GM19455 (cell line): ENCODE data around the gene PKMYT1.

Experiments used
- ATAC-seq: cut with Tn5 transposase; IDR thresholded peaks from one replicate; pipeline ENCODE4 v1.9.1; 2021; ENCODE audit not compliant: unreplicated experiment

PKMYT1 gene

DNA sequence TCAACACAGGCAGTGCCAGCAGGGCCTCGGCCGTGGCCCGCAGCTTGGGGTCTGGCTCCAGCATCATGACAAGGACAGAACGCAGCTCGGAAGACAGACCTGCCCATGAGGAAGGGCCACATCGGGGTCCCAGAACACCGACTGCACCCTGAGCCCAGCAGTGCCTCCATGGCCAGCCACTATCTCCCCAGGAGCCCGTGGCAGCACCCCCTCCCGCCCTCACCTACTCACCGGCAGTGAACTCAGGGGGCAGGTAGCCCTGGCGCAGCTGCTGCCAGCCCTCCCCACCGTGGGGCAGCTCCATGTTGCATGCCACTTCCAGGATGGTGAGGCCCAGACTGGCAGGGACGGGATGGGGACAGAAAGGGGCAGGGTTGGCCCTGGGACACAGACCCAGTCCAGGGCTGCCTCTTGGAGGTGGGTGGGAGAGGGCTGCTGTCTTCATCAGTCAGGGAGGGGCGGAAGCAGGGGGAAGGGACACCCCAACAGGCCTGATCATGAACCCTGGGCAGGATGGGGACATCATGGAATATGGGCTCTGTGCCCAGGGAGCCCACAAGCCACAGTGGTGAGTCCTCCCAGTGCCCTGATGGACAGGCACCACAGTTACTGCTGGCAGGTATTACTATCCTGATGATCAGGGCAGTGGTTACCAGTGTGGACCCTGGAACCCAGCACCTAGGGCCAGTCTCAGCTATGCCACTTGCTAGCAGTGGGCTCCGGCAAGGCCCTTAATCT lies 5.8 kb downstream of the PKMYT1 start:
- ATAC-seq, result no peak

DNA sequence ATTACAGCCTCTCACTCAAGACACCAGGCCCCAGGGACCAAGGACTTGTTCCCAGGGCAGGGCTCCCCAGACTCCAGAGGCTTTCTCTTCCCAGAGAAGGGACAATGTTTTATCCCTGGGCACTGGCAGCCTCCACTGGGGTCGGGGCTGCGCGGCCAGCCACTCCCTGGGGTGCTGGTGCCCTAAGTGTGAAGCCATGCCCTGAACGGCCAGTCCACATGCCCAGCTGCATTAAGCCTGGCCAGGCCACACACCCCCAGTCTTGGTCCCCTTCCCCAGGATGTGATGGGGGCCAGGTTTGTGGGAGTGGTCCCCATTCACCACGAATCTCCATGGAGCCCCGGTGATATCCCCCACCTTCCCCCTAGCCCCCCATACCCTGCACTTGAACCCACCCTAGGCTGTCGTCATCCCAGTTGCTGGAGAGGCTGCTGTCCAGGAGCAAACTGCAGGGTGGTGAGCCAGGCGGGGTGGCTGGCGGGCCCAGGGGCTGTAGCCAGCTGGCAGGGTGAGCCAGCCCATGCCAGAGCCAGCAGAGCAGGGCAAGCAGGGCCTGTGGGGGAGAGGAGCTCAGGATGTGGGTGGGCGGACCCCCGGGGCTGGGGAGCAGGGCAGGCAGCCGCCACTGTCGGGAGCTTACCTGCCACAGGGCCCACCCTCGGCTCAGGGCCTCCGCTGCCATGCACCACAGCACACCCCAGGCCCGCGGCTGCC lies 6.5 kb downstream of the PKMYT1 start:
- no peak for ATAC-seq

GRCh38 chr16:2973093-2973492 lies 7.2 kb downstream of the PKMYT1 start:
- no peak for ATAC-seq

DNA sequence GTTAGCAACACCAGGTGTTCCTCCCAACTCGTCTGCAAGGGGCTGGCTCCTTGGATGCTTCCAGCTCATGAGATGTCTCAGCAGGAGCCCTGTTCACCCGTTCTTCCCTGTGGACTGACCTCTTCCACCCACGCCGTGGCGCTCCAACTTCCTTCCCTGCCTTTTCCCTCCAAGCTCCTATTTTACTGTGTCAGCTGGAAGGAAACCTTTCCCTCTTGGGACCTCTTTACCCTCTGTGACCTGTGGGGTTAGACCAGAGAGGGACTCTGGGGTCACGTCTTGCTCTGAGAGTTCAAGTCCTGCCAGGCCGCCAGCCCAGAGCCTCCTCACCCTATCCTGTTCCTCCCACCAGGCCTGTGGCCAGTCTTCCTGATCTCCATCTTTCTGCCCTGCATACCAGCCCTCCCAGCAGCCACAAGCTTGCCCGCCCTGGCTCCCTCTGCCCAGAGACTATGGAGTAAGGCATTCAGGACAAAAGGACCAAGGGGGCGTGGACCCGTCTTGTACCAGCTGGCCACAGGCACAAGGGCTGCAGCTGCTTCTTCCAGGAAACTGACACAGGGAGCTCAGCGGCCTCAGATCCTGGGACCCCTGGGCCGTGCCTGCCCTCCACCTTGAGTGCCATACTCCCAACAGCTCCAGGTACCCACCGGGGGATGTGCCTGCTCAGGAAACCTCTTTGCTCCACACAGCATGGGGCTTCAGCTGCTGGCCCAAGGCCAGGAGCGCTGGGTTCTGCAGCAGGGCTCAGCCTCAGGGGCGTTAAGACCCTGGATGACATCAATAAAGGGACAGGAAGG lies 8.1 kb downstream of the PKMYT1 start:
- ATAC-seq, result no peak

DNA sequence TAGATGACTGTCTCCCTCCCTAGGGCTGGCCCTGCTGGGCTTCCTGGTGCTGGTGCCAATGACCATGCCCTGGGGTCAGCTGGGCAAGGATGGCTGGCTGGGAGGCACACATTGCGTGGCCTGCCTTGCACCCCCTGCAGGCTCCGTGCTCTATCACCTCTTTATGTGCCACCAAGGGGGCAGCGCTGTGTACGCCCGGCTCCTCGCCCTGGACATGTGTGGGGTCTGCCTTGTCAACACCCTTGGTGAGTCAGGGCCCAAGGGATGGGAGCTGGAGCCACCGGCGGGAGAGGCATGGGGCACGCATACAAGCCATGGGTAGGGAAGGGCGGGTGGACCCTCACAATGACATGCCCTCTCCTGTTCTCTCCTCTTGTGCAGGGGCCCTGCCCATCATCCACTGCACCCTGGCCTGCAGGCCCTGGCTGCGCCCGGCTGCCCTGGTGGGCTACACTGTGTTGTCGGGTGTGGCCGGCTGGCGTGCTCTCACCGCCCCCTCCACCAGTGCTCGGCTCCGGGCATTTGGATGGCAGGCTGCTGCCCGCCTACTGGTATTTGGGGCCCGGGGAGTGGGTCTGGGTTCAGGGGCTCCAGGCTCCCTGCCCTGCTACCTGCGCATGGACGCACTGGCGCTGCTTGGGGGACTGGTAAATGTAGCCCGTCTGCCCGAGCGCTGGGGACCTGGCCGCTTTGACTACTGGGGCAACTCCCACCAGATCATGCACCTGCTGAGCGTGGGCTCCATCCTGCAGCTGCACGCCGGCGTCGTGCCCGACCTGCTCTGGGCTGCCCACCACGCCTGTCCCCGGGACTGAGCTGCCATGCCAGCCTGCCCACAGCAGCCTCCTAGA lies 8.9 kb downstream of the PKMYT1 start:
- no peak for ATAC-seq

DNA sequence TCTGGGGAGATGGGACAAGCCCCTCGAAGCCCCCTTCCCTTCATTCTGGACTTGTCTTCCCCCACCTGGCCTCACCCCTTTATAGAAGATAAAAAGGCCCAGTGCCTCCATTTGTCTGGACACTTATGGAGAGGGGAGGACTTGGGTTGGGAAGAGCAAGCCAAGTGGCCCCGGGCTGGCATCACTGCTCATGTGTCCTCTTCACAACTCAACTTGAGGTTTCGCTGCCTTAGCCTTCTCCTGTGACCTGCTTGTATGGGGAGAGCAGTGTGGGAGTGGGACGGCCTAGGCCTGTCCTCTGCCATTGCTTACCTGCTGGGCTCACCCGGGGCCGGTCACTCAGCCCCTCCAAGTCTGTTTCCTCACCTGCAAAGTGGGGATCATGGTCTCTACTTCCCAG lies 9.7 kb downstream of the PKMYT1 start:
- ATAC-seq, result no peak

GRCh38 chr16:2969545-2970521 lies 10.4 kb downstream of the PKMYT1 start:
- no peak for ATAC-seq

DNA sequence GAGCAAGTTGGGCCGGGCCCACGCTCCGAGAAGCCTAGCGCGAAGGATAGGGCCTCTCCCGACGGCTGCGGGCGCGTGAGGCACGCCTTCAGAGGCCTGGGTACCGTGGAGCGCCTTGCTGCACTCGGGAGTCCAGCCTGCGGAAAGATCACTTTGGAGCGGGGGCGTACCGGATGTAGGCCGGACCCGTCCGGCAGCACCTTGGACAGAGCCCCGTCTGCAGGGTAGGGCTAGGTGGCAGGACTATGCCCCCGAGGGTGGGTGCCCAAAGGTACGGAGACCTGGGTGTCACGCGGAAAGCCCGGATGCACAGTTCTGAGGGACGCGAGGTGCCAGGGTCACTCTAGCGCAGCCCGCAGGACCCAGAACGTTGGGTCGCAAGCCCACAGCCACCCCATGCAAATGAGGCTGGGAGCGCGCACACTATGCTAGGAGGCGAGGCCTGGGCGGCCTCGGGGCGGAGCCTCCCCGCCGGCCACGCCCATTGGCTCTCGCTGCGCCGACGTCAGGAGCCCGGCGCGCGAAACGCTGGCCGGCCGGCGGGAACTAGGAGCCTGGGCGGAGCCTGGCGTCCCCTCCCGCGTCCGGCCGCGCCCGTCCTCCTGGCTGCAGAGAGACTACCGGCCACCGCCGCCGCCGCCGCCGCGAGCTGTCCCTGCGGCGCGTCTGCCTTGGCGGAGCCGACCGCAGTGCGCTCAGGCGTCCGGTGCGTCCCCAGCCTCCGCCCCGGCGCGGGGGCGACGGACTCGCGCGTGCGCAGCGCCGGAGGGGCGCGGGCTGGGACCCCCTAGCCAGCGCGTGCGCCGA lies 11.3 kb downstream of the PKMYT1 start, which contains the start of gene PAQR4:
TSS of gene PAQR4 (plus strand) at position 611 of the 807 bp plus-strand sequence. CDS start 327 bp downstream, outside the sequence.
- ATAC-seq, result peak; percentile 76

DNA sequence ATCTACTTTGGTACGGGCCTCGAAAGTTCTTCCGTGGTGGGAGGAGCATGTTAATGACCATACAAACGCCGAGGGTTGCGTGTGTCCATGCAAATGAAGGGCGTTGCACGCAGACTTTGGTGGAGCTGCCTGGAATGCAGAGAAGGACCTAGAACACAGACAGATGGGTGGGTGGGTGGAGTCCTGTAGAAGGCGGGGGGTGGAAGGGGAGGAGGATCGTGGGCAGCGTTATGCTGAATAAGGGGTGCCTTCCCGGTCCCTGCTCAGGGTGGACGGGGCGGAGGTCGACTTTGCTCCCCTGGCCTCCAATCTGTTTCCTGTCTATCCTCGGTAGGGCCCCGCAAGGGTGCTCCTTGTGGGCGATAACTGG lies 11.9 kb downstream of the PKMYT1 start:
- ATAC-seq, result no peak

DNA sequence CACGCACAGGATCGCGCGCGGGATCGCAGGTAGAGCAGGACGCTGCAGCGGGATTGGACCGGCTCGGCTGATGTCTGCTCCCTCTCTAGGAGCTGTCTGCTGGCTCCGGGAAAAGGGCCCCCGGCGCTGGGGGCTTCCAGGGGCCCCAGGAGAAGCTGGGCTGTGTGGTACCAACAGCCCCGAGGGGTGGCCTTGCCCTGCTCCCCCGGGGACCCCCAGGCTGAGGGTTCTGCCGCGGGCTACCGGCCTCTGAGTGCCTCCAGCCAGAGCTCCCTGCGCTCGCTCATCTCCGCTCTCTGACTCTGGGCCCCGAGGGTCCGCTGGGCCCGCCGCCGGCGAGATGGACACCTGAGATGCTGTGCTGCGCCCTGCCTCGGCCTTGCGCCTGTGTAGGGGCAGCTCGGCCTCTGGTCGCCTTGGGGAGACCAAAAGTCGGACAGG lies 12.5 kb downstream of the PKMYT1 start:
- no peak for ATAC-seq

GRCh38 chr16:2967211-2967631 lies 13.0 kb downstream of the PKMYT1 start:
- no peak for ATAC-seq

GRCh38 chr16:2966808-2967191 lies 13.4 kb downstream of the PKMYT1 start:
- ATAC-seq, result no peak

- ATAC-seq, result no peak
Measured at GRCh38 chr16:2966043-2966807, 14.0 kb downstream of the PKMYT1 start.

DNA sequence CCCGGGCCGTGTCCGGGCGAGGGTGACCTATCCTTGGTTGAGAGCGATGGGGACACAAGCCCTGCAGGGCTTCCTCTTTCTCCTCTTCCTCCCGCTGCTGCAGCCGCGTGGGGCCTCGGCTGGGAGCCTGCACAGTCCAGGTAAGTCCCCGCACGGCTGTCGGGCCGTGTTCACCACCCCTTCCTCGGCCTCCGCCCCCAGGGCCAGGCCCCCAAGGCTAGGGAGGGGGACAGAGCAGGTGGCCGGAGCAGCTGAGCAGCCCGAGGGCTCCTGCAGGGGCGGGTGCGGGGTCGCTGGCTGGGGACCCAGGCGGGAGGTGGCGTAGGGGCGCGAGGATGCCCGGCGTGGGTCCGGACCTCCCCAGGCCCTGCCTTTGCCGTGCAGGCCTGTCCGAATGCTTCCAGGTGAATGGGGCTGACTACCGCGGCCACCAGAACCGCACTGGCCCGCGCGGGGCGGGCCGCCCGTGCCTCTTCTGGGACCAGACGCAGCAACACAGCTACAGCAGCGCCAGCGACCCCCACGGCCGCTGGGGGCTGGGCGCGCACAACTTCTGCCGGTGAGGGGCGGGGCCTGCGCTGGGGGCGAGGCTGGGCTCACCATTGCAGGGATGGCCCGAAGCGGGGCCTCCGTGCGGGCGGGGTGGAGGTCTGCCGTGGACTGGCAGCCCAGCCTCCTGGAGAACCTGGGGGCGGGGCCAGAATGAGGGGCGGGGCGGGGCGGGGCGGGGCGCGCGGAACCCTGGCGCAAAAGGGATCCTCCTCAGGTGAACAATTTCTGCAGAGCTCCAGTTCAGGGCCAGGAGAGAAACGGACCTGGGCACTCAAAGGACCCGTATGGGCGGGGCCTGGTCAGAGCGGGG lies 15.5 kb downstream of the PKMYT1 start:
- ATAC-seq, result no peak

- no peak for ATAC-seq
Measured at GRCh38 chr16:2963723-2964474, 16.3 kb downstream of the PKMYT1 start, which contains the start of gene KREMEN2. Gene KREMEN2, plus strand, starts transcription at chr16:2964275. Its CDS starts 246 bp downstream, at chr16:2964521.

DNA sequence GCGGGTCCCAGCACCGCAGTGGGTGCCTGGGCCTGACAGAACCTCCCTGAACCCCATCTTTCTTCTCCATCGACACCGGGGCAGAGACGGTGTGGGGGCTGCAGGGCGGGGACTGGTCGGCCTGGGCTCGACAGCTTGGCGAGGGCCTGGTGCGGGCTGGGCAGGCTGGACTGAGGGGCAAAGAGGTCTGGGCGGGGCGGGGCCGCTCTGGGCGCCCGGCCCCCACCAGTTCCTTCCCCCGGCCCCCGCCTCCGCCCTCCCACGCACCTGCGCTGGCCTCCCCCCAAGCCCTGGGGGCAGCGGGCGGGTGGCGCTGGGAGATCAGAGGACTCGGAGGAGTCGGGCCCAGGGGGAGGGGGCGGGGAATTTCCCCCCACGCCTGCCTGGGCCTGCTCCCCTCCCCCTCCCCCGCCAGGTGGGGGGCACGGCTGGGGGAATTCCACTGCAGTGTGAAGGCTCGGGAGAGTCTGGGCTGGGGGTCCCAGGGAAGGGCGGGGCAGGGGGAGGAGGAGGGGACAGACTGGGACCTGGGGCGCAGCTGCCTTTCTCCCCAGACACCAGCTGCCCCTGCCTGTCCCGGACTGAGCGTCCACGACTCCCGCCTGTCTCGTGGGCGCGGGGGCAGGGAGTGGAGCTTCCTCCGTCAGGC lies 17.0 kb downstream of the PKMYT1 start:
- no peak for ATAC-seq
